22Rv1 (cell line): ENCODE data around the gene KRT3.

Experiments
- CTCF ChIP-seq: fragments of 450-650 bp; IDR thresholded peaks from 2 replicates; pipeline ENCODE4 v1.5.1; 2017; ENCODE audit warnings: mild to moderate bottlenecking
- ZFX ChIP-seq: fragments of 450-650 bp; IDR thresholded peaks from 2 replicates; pipeline ENCODE4 v1.6.1; 2017; ENCODE audit warnings: antibody characterized with exemption, borderline replicate concordance

DNA sequence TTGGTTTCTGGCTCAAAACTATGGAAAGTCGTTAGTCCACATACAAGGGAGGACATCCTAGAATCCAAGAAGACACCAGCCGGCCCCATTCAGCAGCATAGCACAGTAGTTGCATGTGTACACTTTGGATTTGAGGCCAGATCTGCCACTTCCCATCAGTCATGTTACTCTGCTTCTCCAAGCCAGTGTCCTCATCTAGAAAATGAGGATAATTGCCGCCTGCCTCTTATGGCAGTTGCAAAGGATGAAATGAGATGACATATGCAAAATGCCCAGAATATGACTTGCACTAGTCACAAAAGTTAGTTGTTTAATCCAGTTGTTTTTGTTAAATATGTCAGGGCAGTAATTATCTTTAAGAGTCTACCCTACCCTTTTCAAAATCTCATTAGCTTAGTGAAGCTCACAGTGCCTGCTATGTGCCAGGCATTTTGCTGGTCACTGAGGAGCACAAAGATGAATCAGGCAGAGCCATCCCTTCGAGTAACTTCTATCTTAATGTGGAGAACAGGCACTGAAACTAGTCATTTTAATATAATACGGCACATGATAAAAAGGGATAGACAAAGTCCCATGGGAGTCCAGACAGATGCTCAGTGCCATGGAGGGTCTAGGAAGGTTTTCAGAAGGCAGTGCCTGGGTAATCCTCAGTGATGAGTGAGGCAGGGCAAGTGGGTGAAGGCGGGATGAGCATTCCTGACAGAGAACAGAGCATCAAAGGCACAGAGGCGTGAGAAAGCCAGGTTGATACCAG is 12.2 kb downstream of the KRT3 start:
- TF ChIP-seq CTCF: no peak
- no peak for TF ChIP-seq ZFX
